NOMO-1 (cell line): ENCODE measurements around the gene CDHR3.
"Not testable (repeated sequence)": the region's sequence is repeated elsewhere in the genome, so short reads cannot be mapped to it uniquely, and the experiment has no call there.

Experiments
- DNase-seq, 2 experiments: peaks; one replicate each; lab custom pipeline; 2025; ENCODE audit not compliant: unreplicated experiment in 2 of 2; lab: John Stamatoyannopoulos, UW

CDHR3 gene

DNA sequence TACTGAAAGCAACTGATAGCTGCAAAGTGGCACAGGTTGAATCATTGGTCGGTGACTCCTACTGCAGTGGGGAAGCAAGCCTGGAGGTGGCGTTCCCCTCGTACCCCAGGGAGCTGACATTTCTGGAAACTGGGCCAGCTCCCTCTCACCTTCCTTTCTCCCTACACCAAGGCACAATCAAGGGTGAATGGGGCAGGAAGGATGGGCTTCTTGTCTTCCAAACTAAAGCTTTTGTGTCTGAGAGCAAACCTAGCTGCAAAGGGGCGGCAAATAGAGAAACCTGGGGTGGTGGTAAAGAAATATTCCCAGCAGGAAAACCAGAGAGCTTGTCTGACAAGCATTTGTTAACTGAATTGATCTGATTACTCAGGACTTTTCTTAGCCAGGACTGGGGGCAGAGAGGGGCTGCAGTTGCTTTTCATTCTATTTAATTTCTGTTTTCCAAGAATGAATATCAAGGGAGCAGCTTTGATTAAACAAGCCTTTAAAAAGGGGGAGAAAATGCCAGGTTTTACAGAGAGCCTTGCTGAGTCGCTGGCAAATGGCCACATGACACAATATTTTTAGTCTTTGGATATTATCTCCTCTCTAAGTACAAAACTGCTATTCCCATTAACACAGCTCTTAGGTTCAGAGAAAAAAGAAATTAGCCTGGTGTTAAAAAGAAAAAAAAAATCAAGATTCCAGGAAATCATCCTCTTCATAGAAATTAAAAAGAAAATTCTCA is 27.8 kb downstream of the CDHR3 start:
- no peak for DNase-seq

DNA sequence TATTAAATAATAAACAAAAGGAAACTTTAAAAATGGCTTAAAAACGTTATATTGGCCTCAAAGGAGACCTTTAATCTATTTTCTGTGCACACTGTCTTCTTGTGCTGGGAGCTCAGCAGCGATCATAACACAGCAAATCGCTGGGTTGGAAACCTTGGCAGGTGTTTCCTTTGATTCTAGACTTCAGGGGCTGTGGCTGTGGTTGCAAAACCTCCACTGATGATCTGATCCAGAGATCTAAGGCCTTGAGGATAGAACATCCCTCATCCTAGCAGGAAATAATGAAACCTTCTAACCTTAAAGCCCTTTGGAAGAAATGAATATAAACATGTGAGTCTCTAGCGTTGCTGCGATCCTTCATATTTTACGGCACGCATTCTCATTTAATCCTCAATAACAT is 29.8 kb downstream of the CDHR3 start:
- no peak for DNase-seq

GRCh38 chr7:105996860-105997737 is 34.0 kb downstream of the CDHR3 start:
- no peak for DNase-seq

GRCh38 chr7:105999256-105999655 is 36.2 kb downstream of the CDHR3 start:
- DNase-seq = no peak

GRCh38 chr7:106001196-106001595 is 38.1 kb downstream of the CDHR3 start:
- no peak for DNase-seq

- DNase-seq = no peak
These were observed 38.8 kb downstream of the CDHR3 start for GRCh38 chr7:106001886-106002285.

DNA sequence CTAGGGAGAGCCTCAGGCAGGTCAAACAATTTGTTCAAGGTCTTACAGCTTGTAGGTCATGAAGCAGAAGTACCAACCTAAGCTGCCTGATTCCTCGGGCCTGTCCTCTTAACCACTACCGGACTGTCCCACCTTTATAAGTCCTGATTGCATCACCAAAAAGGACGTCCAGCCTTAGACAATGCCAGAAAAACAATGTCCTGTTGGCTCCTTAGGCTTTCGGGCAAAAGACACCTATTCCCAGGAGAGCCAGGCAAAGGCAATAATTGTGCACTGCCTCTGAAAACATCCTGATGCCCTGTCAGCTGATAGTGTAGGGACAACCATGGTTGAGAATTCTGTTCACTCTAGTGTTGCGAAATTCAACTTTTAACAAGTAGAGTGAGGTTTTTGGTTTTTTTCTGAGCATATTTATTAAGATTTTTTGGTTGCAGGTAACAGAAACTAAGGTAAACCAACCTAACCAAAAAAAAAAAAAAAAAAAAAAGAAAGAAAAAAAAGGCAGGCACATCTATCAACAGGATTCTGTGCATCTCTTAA is 40.5 kb downstream of the CDHR3 start:
- DNase-seq = no peak

- DNase-seq = no peak
These were observed 43.8 kb downstream of the CDHR3 start for GRCh38 chr7:106006906-106007305.

DNA sequence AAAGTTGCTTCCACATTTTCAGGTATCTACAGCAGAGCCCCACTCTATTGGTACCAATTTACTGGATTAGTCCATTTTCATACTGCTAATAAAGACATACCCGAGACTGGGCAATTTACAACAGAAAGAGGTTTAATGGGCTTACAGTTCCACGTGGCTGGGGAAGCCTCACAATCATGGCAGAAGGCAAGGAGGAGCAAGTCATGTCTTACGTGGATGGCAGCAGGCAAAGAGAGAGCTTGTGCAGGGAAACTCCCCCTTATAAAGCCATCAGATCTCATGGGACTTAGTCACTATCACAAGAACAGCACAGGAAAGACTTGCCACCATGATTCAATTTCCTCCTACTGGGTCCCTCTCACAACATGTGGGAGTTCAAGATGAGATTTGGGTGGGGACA is 44.7 kb downstream of the CDHR3 start:
- not testable (repeated sequence) for DNase-seq

DNA sequence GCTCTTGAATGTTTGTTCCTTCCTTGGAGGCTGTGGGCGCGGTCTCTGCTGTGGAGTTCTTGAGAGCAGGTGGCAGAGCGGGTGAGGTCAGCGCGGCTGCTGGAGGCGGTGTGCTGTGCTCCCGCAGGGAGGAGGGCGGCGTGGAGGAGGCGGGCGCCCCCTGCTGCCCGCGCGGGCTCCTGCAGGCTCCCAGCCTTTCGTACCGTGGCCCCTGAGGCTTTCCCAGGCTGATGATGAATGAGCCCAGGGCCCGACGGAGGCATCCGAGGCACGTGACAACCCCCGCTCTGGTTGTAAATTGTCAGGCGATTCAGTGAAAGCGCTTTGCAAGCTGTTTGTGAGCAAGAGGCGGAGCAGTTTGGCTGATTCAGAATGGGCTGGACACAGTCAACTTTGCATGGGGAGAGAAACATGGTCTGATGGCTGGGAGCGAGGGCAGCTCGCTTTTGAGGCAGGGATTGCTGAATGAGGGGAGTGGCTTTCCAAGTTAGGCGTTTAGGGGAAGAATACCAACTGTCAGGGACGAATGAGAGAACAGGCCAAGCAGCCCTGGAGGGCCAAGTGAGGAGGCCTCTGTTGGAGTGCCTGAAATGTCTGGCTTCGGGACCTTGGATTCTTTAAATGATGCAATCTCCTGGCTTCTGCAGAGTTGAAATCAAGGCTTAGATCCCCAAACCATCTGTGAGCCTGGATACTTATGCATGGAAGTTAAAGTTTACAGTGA is 46.6 kb downstream of the CDHR3 start:
- DNase-seq = peak; percentile 13 to 37

- DNase-seq = no peak
These were observed 47.3 kb downstream of the CDHR3 start for GRCh38 chr7:106010331-106010730.

DNA sequence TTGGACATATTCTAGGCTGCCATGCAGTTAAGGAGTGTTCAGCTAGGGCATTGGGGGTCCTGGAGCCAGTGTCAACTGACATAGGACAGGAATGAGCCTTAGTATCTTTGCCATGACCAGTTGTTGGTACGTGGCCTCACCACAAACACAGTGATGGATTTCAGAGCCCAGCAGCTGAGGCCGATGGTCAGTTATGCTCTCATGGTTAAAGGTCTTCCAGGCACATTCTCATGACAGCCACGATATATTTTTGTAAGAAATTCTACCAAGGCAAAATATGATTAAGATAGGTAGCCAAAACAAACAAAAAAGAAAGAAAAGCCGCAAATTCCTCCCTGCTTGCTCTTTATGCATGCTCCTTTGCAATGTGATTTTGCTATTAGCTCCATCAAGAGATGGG is 47.8 kb downstream of the CDHR3 start:
- no peak for DNase-seq

DNA sequence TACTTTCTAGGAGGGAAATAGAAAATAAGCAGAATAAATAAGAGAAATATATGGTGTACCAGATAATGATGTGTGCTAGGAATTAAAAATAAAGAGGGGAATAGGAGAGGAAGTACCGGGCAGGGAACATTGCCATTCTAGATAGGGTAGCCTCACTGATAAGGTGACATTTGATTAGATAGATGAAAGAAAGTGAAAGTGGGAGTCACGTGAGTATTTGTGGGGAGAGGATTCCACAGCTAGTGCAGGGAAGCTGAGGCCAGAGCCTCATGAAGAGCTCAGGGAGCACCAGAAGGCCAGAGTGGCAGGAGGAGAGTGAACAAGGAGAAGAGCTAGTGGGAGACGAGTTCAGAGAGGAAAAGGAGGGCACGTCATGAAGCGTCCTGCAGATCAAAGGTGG is 49.1 kb downstream of the CDHR3 start:
- no peak for DNase-seq

DNA sequence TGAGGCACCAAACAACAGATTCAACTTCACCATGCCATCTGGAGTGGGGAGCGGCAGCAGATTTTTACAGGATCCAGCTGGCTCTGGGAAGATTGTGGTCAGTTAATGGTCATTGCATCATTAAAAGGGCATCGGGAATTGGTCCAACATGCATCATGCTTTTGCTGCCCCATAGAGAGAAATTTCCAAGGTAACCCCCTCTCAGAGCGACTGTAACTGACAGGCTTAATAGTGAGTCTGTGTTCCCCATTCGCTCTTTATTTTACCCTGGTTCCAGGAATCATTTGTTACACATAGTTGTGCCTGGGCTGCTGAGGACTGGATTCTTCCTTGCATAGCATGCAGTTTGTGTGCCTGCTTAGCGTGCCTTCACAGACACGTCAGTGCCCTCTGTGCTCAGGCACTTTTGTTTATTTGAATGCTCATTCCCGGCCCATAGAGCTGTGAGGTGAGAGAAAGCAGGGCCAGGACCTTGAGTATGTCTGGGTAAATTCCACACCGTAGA is 49.9 kb downstream of the CDHR3 start:
- DNase-seq = no peak

DNA sequence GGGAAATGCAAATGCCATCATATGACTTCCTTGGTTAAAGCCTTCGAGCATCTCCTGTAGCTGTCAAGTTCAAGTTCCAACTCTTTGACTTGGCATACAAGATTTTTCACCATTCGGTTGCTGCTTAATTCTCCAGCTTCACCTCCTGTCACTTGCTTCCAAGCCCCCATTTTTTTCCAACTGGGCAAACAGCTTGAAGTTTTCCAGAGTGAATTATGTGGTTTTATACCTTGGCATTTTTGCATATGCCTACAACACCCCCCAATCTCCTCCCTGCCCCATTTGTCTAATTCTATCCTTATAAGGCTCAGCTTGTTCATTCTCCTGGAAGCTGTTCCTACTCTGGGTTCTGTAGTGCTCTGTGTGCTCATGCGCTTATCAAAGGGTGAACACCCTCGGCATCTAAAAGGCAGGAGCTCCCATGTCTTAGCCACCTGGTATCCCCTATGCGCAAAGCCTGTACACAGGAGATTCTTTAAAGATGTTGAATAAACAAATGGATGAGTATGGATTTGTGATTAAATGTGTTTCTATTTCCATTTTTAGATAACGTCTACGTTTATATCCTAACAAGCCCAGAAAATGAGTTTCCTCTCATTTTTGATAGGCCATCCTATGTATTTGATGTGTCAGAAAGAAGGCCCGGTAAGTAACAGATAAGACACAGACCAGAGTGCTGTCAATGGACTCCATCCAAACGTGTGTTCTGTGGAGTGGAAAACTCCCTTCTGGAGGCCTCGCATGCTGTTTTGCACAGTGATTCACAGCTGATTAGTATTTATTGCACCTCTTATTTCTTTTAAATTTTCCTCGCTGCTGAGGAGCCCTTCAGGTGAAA is 52.5 kb downstream of the CDHR3 start:
- no peak for DNase-seq

DNA sequence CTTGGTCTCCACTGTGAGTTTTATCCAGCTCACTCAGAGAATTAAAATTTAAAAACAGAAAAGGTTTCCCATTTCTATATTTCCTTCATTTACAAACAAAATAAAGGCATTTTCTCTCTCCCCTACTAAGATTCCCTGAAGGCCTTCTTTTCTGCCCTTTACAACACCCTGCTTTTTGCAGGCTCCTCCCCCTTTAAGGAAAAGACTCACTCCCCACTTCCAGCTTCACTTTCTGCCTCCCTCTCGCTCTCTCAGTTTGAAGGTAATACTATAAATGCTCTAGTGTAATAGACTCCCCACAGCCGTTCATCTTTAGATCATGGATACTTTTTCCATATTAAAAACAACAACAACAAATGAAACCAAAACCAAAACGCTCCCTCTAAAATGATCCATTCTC is 53.3 kb downstream of the CDHR3 start:
- DNase-seq = no peak

GRCh38 chr7:106017657-106018056 is 54.6 kb downstream of the CDHR3 start:
- no peak for DNase-seq

DNA sequence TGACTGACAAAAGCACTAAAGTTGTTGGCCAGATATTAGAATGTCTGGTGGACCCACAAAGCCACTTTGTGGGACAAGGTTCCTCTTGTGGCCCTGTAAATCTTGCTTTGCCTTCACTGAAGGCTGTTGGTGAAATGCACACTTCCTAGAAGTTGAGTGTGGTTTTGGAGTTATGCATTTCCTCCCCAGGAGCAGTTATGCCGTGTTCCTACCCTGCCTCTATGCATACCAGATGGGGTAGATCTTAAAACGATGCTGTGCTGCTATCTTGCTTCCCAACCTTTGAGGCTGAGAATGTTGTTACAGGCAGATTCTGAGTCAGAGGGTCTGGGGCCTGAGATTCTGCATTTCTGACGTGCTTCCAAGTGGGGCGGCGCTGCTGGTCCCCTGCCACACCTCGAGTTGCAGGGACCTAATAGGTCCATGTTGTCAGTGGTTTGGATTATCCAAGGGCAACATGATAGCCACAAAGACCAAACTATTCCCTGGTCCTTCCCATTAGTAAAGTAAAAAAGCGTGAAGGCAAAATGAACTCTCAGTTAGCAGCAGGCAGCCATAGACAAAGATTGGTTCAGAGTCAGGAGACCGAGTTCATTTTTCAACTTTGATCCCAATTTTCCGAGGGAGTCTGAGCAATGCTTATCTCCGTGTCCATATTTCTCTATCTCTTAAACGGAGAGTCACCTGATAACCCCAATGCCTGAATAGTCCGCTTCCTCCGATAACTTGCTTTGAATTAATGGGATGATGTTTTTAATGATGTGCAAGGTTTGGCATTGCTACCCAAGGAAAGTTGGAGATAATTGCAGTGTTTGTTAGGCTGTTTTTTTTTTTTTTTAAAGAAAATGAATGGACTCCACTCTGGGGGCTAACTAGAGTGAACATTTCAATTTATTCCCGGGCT is 55.8 kb downstream of the CDHR3 start:
- DNase-seq = no peak

DNA sequence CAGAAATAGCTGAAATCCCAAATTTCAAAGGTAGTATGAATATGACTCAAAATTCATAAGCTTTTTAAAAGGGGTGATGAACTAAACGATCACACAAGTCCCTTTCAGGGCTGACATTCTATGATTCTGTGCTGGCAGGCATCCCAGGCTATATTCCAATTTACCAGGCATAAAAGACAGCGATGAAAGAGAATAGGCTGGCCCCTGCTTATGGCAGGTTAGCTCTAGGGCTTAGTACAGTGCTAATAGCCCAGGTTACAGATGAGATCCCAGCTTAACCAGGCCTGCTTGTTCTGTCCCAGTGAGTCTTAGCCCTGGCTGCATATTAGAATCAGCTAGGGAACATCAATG is 56.4 kb downstream of the CDHR3 start:
- DNase-seq = no peak
